ENCODE results near the gene DTNA.

DTNA gene

DNA sequence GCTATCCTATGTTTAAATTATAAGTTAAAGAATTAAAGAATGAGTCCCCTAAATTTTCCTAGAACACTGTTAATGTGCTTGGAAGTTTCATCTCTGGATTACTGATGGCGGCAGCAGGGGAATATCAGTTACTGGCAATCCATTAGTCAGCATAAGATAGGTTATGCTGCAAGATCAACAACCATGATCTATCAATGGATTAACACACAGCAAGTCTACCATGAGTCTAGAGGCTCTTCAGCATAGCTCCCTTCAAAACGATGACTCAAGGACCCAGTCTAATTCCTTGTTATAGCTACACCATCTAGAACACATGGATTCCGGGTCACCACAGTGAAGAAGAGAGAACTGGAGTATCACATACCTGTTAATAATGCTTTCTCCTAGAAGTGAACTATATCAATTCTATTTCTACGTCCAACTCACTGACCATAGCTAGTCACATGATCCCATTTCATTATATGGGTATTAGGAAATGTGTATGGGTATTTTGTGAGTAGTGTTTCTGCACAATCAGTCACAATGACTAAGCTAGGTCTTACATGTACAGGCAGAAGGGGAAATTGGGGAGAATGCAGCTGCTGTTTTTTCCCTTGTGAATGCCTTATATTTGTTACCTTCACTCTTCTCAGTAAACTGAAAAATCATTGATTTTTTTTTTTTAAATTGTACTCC, 222.8 kb downstream of the DTNA start:
- H3K4me3 ChIP-seq (ENCODE audit: control insufficient read depth, low read depth, low read length), result no peak overlapping the region
- no peak for TF ChIP-seq CTCF (IDR thresholded peaks at IDR 0.05; ENCODE audit: control insufficient read depth, insufficient read depth, low read depth, low read length, missing control alignments)
- no peak for DNase-seq (ENCODE audit: low read depth)

- no peak for TF ChIP-seq CTCF (IDR thresholded peaks at IDR 0.05; ENCODE audit: control insufficient read depth, insufficient read depth, low read depth, low read length, missing control alignments)
- no peak overlapping the region for H3K4me3 ChIP-seq (ENCODE audit: control insufficient read depth, low read depth, low read length)
- DNase-seq (ENCODE audit: low read depth), result no peak
Measured at GRCh38 chr18:34933909-34934661, 224.0 kb downstream of the DTNA start.

DNA sequence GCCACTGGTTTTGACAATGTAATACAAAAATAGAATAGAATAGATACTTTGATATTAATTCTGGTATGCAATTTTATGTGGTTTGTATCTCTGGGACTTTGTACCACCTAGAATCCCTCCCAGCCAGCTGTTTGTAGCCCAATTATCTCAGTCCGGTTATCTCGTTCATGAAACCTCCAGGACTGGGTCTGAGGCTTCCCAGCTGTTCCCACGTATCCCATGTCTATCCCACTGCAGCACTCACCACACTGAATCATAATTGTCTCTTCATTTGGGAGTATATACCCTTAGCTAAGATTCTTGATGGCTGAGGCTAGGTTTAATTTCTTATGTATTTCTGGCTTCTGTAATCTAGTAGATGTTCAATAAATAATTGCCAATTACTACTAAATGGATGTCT, 226.7 kb downstream of the DTNA start:
- TF ChIP-seq CTCF (IDR thresholded peaks at IDR 0.05; ENCODE audit: control insufficient read depth, insufficient read depth, low read depth, low read length, missing control alignments), result no peak
- no peak for DNase-seq (ENCODE audit: low read depth)
- H3K4me3 ChIP-seq (ENCODE audit: control insufficient read depth, low read depth, low read length), result no peak overlapping the region

- no peak overlapping the region for H3K4me3 ChIP-seq (ENCODE audit: control insufficient read depth, low read depth, low read length)
- no peak for DNase-seq (ENCODE audit: low read depth)
- no peak for TF ChIP-seq CTCF (IDR thresholded peaks at IDR 0.05; ENCODE audit: control insufficient read depth, insufficient read depth, low read depth, low read length, missing control alignments)
Measured at GRCh38 chr18:34938090-34938489, 228.0 kb downstream of the DTNA start.
